Measurements from ENCODE around the gene EFNA1.

GRCh38 chr1:155158991-155159390, 31.3 kb downstream of the EFNA1 start:
- TF ChIP-seq CTCF (conservative IDR thresholded peaks at IDR 0.05; ENCODE audit: low read length) (no peak), EZH2phosphoT487 (IDR thresholded peaks at IDR 0.05; ENCODE audit: borderline replicate concordance) (no peak)
